Measurements from ENCODE around the gene UQCC5.

GRCh38 chr3:52519445-52520140 is 16.8 kb upstream of the UQCC5 start:
- TF ChIP-seq CTCF (conservative IDR thresholded peaks at IDR 0.05; ENCODE audit: low read depth, low read length) (no peak), EZH2 (IDR thresholded peaks at IDR 0.05; ENCODE audit: borderline replicate concordance, low read depth, low read length, poor library complexity, severe bottlenecking) (no peak)

Measured in A673 (cell line).